GM12874 (cell line): ENCODE measurements around the gene RYR1.

Source experiments
- CTCF ChIP-seq: IDR thresholded peaks from 2 replicates; pipeline ENCODE4 v1.5.1; 2011; ENCODE audit warnings: low read depth, mild to moderate bottlenecking, control low read depth, low read length, moderate library complexity; ENCODE audit not compliant: insufficient read depth

RYR1 gene

GRCh38 chr19:38457202-38457601 lies 23.7 kb downstream of the RYR1 start:
- no peak for TF ChIP-seq CTCF

DNA sequence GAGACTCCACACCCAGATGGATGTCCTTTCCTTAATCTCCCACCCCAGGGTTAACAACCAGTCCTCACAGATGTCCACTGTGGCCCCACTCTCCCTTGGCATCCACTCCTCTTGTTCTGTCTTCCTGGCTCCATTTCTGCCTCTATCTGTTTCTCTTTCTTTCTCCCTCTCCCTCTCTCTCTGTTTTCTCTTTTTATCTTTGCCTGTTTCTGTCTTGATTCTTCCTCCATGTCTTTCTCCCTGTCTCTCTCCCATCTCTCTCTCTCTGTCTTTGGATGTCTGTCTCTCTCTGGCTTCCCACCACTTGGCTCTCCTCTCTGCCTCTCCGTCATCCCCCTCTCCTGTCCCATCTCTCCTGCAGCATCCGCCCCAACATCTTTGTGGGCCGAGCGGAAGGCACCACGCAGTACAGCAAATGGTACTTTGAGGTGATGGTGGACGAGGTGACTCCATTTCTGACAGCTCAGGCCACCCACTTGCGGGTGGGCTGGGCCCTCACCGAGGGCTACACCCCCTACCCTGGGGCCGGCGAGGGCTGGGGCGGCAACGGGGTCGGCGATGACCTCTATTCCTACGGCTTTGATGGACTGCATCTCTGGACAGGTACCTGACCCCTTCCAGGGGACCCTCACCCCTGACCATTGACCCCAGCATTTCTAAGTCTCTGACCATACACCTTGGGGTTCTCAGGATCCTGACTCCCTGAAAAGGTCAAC lies 24.4 kb downstream of the RYR1 start:
- TF ChIP-seq CTCF: no peak

- TF ChIP-seq CTCF: no peak
Observed at GRCh38 chr19:38458991-38459390, 25.5 kb downstream of the RYR1 start.

- TF ChIP-seq CTCF: no peak
Observed at GRCh38 chr19:38463365-38463764, 29.9 kb downstream of the RYR1 start.

DNA sequence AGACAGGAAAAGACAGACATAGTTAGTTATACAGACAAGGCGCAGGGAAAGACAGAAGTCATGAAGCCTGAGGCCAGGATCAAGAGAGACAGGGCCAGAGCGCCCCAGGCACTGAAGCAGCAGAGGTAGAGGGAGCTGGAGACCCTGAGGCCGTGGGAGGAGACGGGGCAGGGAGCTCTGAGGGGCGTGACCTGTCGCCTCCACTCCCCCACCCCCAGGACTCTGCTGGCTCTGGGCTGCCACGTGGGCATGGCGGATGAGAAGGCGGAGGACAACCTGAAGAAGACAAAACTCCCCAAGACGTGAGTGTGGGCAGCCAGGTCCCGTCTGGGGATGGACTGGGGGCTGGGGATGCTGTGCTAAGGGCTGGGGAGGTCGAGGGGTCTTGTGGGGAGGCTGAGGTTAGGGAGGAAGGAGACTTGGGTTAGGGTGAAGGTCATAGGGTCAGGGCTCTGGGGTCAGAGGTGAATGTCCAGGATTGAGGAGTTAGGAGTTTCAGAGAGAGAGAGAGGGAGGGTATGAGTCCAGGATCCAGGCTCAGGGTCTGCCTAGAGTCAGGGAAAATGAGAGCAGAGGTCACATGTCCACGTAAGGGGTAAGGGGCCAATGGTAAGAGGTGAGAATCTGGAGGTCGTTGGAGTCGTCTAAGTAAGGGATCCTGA lies 31.1 kb downstream of the RYR1 start:
- TF ChIP-seq CTCF: no peak

GRCh38 chr19:38466050-38466449 lies 32.6 kb downstream of the RYR1 start:
- no peak for TF ChIP-seq CTCF

DNA sequence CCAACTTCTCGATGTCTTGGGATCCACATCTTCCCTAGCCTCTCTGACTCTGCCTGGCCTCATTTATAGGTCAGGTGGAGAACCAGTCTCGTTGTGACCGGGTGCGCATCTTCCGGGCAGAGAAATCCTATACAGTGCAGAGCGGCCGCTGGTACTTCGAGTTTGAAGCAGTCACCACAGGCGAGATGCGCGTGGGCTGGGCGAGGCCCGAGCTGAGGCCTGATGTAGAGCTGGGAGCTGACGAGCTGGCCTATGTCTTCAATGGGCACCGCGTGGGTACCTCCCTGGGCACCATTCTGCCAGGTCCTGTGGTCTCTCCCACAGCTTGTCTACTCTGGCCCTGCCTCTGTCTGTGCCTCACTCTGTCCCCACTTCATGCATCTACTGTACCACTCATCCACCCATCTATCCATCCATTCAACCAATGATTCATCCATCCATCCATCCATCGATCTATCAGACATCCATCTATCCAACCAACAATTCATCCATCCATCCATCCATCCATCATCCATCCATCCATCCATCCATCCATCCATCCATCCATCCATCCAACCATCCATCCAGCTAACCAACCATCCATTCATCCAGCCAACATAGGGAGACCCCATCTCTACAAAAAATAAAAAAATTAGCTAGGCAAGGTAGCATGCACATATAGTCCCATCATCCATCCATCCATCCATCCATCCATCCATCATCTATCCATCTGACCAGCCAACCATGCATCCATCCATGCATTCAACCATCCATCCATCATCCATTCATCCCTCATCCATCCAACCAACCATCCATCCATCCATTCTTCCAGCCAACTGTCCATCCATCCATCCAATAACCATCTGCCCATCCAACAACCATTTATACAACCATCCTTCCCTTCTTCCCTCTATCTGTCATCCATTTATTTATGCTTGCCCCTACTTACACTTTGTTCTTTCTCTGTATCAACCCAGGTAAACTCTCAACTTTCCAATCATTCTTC lies 34.3 kb downstream of the RYR1 start:
- no peak for TF ChIP-seq CTCF
